ENCODE measurements around the gene LANCL2.
A peak's percentile ranks its signal among the peaks of the same experiment; 100 is the strongest.

- TF ChIP-seq EZH2 (IDR thresholded peaks at IDR 0.05; ENCODE audit: insufficient read depth, poor library complexity, severe bottlenecking) (no peak), EZH2phosphoT487 (IDR thresholded peaks at IDR 0.05; ENCODE audit: insufficient read depth, low read depth) (peak; percentile 70; the same call in 1 of the 2 replicates)
Observed at GRCh38 chr7:55477781-55478374, 112.7 kb downstream of the LANCL2 start.

All from GM23248 (cell line).